LNCAP (cell line): ENCODE results near the gene GSTM1.

ENCODE experiments used
- CTCF ChIP-seq: fragments of 450-650 bp; IDR thresholded peaks from 2 replicates; pipeline ENCODE4 v1.5.1; 2017; ENCODE audit warnings: mild to moderate bottlenecking

The GSTM1 gene

GRCh38 chr1:109714661-109715372, 27.2 kb downstream of the GSTM1 start:
- no peak for TF ChIP-seq CTCF

GRCh38 chr1:109716121-109716520, 28.5 kb downstream of the GSTM1 start:
- TF ChIP-seq CTCF, result no peak

- no peak for TF ChIP-seq CTCF
Measured at GRCh38 chr1:109716570-109717090, 29.0 kb downstream of the GSTM1 start.

- no peak for TF ChIP-seq CTCF
Measured at GRCh38 chr1:109717729-109718128, 30.1 kb downstream of the GSTM1 start.

- TF ChIP-seq CTCF, result no peak
Measured at GRCh38 chr1:109718495-109718894, 30.9 kb downstream of the GSTM1 start.

GRCh38 chr1:109719337-109719837, 31.8 kb downstream of the GSTM1 start:
- TF ChIP-seq CTCF, result no peak

- TF ChIP-seq CTCF, result no peak
Measured at GRCh38 chr1:109721042-109721441, 33.4 kb downstream of the GSTM1 start.

GRCh38 chr1:109721971-109722370, 34.4 kb downstream of the GSTM1 start:
- no peak for TF ChIP-seq CTCF
